Subcutaneous preadipocyte (primary cell): ENCODE results near the gene OR4X1. TPM values are rescaled to one million over a fixed set of nuclear protein-coding genes. Genes with fewer than 3 reads are reported as not detected.

Experiments used
- total RNA-seq: library from RNA; depleted of rRNA; stranded (reverse); fragments of >200 nt; gene quantifications from 2 replicates; pipeline ENCODE4 v1.2.3, GENCODE V29; 2012

The OR4X1 gene
- total RNA-seq, result not detected in 2 replicates

GRCh38 chr11:48263423-48263911 is at the start of gene OR4X1:
TSS of gene OR4X1 (plus strand) at chr11:48263861. CDS start at chr11:48263861, 0 bp downstream.

DNA sequence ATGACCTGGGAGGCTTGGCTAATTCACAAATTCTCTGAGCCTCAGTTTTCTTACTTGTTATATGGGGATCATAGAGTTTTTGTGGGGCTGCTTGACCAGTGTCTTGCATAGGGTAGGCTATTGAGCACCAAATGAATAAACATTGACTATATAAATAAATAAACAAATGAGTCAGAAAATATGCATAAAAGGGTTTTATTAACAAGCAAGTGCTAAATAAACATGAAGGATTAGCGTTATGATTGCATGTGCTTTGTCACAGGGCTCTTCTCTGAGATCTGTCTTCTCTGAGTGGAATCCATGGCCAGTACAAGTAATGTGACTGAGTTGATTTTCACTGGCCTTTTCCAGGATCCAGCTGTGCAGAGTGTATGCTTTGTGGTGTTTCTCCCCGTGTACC is 47.2 kb upstream of the OR4X1 start, which contains the start of gene OR4B1:
OR4B1 (plus strand) TSS at position 301 of the 400 bp plus-strand sequence; CDS start at position 301, 0 bp downstream.

GRCh38 chr11:48244804-48245203 is 18.9 kb upstream of the OR4X1 start, which contains the start of gene OR4X2:
TSS of gene OR4X2 (plus strand) at chr11:48245104. CDS start at chr11:48245104, 0 bp downstream.

GRCh38 chr11:48305923-48306322 is 42.3 kb downstream of the OR4X1 start, which contains the start of gene OR4S1:
TSS of gene OR4S1 (plus strand) at chr11:48306223. CDS start at chr11:48306223, 0 bp downstream.

Other genes with a start within 250 kb of the OR4X1 start
- not detected in 2 replicates for gene OR4B1, start 47.1 kb upstream of the OR4X1 start, total RNA-seq
- gene OR4X2, start 18.8 kb upstream of the OR4X1 start, total RNA-seq, result not detected in 2 replicates
- not detected in 2 replicates for gene OR4S1, start 42.4 kb downstream of the OR4X1 start, total RNA-seq
- not detected in 2 replicates for gene OR4C3, start 61.1 kb downstream of the OR4X1 start, total RNA-seq
- gene OR4C5, start 102.6 kb downstream of the OR4X1 start, total RNA-seq, result not detected in 2 replicates
- gene OR4A47, start 224.9 kb downstream of the OR4X1 start, total RNA-seq, result not detected in 2 replicates